AG08395 (cell line): Measurements from ENCODE around the gene GRIK2.

Experiments
- DNase-seq: peaks from one replicate; pipeline ENCODE4 v3.0.0; 2012; ENCODE audit warnings: mixed read lengths, low spot score

Gene GRIK2

DNA sequence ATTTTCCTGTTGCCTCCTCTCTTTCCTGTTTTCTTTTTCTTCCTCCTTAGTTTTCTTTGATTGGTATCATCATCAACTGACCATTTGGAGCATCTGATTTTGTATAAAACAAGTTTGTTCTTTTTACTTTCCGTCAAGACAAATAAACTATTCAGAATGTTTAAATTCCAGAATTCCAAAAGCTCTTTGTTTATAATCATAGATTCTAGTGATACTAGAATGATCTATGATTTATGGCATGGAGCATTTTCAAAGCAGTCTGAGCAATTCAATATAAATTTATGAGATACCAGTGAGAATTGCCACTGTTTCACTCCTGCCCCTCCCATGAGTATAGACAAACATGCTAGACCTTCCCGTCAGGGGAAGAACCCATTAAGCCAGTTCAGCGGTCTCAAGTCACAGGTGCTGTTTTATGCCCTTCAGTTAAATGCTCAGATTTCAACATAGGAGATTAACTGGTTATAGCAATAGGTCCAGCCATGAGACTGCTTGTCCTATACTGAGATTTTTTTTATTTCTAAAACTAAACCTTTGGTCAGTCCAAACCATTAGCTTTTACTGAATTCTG, 60.7 kb downstream of the GRIK2 start:
- DNase-seq: no peak

DNA sequence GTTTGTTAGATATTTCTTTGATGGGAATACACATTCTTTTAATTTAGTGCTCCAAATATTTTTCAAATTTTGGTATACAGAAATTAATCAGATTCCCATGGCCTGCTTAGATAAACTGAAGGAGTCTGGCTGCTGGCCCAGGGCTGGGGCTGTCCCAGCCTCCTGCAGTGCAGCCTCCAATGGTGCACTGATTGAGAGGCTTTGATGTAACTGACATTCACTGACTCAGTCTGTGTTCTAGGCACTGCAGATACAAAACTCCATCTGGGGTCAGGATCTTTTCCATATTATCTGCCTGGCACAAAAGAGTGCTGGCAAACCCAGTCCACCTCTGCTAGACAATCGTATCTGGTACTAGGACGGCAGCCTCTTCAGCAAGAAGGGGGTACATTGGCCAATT, 64.8 kb downstream of the GRIK2 start:
- no peak for DNase-seq

DNA sequence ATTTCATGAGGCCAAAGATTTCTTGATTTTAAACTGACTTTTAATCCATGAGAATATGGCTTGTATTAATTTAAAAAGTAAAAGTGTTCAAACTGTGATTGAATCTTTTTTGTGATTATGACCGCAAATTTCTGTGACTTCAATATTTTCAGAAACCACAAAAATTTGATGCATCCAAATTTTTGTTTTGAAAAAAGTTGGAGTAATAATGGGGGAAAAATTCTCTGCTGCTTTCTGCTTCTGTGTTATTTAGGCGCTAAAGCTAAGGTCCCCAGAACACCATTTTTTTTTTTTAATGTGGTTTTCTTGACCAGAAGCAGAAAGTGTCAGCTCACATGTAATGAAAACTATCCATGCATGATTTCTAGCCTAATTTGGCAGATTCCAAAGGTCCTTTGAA, 65.3 kb downstream of the GRIK2 start:
- DNase-seq: no peak

DNA sequence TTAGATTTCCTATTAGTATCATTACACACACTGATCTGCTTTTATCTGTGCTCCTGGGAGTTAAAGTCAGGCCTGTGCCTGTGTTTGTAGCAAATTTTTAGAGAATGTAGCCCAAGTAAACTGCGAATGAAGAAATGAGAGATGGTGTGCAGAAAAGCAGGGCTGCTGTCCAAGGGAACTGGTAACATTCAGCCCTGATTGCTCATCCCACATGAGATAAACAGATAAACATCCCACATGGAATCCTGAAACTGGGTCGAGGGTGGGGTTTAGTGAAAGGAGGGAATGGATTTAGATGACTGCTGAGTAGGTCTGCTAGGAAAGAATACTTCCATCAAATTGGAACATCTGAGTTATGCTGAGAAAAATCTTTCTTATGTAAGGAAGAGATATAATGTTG, 69.1 kb downstream of the GRIK2 start:
- peak; percentile 69 for DNase-seq

DNA sequence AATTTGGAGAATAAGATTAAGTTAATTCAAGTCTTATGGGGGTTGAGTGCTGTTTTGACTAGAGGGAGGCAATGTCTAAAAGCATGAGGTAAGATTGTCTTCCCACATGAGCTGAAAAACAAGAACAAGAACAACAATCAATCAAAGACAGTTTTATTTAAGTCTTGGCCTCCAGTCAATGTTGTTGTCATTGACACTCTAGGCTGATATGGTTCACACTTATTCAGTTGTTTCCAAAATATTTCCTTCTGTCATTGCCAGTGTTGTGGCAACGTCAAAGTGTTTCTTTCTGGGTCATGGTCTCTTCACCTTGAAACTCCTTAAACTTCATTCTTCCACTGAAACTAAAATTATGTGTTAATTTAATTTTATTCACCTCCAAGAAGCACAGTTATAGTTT, 72.4 kb downstream of the GRIK2 start:
- no peak for DNase-seq

DNA sequence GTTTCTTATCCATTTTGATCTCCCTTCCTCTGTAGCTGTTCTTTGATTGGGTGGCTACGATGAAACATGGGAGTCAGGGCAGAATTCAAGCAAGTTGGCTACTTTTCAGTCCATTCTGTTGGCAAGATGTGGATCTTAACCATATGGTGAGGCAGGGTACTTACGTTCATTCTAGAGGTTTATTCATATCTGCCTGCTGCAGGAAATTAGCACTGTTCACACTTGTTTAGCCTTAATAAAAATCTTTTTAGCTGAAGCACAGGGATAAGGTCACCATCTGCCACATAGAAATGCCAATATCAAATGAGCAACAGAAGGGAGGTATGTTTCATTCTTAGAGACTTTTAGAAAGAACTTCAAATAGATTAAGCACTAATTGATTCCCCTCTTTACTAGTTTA, 83.9 kb downstream of the GRIK2 start:
- DNase-seq: no peak

DNA sequence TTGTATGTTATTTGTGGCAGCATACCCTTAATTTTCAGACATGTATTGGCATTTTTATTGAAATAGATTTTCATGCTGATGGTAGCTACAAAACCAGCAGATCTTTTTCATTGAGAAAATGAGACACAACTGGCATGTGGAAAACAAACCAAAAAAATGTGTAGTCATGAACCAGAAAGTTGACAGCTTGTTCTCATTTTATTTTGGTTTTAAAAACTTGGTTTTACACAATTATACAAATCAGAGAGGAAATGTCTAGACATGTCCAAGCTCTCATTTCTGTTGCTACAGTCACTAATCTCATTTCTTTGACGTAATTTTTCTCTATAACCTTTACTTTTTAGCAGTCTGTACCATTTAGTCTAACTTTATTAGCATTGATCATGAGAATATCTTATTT, 85.4 kb downstream of the GRIK2 start:
- peak; percentile 3 for DNase-seq

DNA sequence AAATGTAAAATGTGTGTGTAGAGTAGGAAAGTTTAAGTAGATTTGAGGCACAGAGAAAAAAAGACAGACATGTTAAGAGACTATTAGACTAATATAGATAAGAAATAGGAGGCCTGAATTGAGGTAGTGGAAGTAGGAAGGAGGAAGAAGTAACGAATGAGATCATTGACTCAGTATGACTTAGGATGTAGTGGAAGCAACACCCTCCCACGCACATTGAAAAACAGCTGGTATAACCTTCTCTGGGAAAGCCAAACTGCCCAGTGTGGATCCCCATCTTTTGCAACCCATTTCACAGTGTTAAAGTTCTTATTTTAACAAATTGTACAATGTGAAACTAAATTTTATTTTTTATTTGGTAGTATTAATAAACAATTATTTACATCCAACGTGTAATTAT, 89.1 kb downstream of the GRIK2 start:
- no peak for DNase-seq

DNA sequence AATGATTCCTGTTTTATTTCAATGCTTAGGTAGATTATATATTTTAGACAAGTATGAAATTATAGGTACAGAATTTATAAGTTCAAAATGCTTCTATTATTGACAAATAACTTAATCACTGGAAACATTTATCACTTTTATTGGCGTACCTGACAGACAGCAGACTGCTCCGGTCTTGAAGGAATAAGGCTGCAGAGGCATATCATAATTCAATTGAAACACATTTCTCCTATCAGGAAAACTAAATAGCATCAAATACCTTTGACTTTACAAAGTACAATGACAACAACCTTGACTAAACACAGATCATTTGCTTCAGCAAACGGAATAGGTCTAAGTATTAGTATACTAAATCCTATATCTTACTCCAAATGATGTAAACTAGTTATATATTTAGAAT, 91.3 kb downstream of the GRIK2 start:
- DNase-seq: no peak

DNA sequence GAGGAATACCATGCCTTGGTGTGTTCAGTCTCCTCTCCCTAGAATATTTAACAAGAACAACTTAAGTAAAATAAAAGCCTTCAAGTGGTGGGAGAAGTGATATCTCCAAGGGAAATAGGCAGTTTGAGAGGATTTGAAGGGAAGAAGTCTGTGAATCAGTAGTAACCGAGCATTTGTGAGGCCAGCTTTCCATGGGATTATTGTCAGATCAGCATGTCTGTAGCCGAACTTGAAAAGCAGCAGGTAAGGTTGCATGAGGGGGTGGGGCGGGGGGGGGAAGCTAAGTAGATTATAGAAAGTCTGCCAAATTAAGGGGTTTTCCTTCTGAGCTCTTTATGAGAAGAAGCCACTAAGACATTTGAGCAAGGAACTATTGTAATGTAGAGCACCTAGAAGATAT, 92.6 kb downstream of the GRIK2 start:
- no peak for DNase-seq

DNA sequence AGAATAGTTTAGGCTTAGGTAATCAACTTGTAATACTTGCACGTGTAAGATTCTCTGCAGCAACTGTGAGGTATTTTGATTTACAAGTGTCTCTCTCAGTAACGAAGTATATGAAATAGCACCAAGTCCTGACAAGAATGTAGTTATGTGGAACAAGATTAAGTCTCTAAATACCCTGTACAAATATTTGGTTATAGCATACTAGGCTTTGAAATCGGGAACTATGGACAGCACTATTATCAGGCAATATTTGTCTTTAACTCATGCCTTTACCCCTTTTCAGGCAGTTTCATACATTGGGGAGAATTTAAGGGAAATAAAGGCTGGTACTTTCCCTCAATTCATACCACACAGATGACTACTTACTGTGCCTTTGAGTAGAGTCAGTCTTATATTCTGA, 93.2 kb downstream of the GRIK2 start:
- no peak for DNase-seq

DNA sequence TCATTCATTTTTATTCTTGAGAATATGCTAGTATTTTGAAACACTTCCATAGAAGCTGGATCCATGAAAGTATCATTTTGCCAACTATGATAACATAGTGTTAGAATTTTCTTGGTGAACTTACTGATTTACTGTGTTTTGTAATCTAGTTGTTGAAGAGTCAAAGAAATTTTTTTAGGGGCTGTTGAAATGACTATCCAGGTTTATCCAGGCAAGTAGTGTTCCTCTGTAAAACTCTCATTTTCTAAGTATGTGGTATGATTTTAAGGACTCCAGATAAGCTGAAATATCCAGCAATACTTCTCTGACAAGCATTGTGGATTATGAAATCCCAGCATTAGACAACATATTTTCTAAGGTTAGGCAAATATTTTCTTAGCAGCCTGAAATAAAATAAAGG, 95.9 kb downstream of the GRIK2 start:
- DNase-seq: no peak

DNA sequence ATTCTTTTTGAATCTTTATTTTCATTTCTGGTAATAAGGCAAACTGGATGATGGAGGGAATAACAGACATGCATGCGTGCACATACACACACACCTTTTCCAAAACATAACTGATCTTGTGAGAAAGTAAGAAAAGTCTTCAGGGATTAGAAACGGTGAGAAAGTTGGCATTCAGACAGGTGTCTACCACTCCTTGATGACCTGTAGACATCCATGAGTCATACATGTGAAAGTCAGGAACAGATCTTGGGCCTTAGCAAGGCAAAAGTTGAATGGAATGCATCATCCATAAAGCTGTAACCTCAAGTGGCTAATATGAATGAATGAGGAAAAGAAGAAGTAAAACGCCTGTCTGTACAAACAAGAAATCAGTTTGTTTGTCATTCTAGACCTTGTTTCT, 97.3 kb downstream of the GRIK2 start:
- no peak for DNase-seq

DNA sequence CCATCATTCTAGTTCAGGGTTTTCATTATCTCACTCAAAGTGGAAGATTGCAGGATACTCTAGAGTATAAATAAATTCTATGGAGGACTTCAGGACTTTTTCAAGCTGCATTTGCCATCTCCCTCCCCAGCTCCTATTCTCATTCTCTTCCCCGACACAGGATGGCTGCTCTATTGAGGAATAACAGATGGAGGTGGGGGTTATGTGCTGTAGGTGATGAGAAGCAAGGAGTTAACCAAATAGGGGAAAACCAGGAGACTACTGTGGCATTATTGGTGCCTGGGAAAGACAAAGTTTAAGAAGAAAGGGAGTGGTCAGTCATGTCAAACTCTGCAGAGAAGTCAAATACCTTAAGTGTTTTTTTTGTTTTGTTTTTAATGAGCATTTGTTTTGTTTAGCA, 109.3 kb downstream of the GRIK2 start:
- DNase-seq: no peak

DNA sequence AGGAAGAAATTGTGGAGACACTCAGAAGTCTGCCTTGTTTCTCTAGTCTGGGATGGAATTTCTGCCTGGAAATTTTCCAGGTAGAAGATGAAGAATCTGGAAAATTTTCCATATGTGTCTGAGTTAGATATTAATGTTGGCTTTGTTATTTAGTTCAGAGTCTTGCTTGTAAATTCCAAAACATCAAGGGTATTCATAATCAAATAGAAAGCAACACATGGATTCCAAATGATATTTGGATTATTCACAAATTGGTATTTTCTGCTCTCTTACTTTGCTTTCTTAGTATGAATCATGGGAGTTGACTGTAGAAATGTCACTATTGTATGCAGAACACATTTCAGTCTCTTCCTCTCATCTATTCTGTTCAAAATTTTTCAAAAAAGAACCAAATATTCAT, 116.0 kb downstream of the GRIK2 start:
- DNase-seq: peak; percentile 24

DNA sequence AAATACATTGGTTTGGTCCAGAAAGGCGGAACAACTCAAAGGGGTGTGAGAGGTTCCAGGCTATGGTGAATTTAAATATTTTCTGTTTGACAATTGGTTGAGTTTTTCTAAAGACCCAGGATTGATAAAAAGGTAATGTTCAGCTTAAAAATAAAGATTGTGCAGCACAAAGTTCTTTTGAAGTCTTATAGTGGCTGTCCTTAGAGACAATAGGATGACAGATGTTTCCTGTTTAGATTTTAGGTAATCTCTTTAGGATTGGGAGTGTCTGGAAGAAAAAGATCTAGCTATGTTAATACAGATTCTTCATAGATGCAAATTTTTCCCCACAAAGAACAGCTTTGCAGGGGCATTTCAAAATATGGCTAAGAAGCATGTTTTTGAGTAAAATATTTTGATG, 119.7 kb downstream of the GRIK2 start:
- no peak for DNase-seq

DNA sequence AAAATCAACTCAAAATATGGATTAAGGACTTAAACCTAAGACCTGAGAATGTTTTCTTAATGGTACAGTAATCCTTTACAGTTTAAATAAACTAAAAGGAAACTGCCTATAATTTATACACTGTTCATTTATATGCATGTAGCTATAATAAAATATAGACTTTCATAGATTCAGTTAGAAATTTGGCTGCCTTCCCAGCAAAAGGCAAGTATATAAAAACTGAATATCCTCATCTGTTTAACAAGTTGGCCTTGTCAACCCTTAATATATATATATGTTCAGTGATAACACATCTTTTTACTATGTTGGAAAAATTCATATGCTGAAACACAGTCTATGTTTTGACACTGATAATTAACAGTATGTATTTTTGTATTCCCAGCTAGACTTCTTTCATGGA, 123.1 kb downstream of the GRIK2 start:
- no peak for DNase-seq

DNA sequence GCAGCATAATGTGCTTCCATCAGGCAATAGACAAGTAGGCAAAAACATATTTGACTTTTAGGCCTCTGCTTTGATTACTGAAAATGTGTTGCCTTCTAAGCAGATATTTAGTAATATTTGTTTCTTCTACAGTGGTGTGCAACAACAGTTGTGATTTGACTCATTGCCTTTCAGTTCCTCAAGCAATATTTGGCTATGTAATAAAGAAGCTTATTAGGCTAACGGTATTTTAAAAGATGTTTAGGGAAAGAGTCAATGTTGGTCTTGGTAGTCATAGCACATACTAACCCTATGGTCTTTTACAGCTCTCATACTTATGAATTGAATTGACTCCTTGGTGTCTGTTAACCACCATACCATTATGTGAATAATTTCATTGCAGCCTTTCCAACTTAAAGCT, 124.1 kb downstream of the GRIK2 start:
- no peak for DNase-seq

DNA sequence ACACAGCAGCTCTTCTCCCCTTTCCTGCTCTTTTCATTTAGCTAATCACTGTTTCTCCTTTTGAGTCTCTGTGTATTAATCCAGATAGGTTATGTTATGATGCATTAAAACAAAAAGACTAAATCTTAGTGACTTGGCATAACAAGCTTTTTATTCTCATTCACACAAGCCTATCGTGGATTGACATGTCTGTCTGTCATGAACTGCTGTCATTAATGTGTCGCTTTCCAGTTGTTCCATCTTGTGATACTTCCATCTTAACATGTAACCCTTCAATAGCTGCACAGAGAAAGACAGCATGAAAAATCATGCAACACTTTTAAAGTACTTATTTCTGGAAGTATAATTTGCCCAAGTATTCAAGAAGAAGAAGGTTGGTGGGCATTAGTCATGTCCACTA, 128.7 kb downstream of the GRIK2 start:
- no peak for DNase-seq

DNA sequence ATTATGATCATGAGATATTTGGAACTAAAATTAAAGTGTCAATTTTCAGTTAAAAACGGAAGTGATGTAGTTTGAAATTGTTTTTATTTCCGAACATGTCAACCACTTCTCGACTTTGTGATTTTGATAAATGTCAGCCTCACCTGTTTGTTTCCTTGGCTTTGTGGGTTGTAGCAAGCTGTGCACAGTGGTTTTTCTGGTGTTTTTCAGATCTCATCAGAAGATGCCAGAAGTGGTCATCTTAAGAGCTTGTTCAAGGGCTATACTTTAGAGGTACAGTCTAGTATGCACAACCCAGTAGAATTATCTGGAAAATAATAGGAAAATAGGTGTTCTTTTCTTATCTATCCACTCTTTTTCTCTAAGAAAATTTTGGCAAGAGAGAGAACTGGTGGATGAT, 134.0 kb downstream of the GRIK2 start:
- no peak for DNase-seq

DNA sequence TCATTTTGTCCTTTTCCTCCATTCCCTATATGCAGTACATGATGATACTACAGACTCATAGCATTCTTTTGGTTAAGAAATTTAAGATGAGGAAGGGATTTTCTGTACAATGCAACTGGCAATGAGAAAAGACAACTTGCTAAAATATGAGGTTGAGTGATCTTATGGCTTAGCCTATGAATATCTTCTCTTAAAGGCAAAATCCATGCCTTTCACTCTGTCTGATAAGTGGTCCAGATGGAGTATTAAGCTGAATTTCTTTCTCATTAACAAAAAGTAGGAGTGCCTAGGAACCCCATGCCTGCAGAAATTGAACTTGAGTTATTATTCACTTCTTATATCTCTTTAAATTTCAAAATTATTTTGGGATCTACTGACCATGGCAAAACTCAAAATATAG, 135.3 kb downstream of the GRIK2 start:
- DNase-seq: no peak

DNA sequence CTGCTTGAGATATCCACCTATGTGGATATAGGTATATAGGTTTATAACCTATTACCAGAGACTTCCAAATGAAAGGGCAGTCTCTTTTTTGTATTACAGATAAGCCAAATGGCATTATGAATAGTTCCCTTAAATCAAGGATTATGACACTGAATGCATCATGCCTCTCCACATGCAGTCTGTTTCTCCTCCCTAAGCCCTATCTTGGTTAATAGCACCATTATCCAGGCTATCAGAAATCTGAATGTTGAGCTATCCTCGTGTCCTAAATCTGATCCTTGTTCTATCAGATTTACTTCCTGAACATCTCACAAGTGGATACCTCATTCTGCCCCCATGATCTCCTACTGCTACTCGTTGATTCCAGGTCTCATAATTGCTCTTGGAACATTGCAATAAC, 138.0 kb downstream of the GRIK2 start:
- no peak for DNase-seq

DNA sequence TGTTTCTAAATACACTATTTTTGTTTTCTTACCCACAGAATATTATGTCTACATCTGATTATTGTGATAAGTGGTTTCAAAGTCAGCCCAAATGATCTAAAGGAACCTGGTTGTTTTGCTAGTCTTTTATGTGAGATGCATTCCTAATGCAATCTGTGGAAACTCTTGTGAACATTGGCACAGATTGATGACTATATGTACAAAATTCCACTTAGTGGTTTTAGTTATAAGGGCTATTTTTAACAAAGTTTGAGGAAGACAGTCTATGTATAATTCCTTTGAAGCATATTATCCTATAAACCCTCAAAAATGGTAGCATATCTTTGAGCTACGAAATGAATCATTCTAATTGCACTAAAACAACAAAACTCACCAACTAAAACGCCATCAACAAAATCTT, 140.9 kb downstream of the GRIK2 start:
- DNase-seq: peak; percentile 7

DNA sequence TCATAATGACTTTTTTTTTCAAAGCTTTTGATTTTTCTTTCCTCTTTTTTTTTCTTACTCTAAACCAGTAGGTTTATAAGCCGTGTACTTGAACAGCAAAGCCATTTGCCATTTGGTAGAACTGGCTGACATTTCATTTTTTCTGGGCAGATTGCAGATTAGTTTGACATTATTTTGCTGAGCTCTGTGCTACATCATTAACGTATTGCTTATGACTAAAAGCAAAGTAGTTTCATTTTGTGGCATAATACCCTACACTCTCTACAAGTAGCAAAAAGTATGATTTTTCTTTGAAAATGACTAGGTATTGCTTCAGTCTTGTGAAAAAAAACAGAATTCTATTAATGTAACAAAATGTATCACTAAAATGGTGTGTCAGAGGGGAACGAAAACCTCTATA, 141.3 kb downstream of the GRIK2 start:
- DNase-seq: no peak

DNA sequence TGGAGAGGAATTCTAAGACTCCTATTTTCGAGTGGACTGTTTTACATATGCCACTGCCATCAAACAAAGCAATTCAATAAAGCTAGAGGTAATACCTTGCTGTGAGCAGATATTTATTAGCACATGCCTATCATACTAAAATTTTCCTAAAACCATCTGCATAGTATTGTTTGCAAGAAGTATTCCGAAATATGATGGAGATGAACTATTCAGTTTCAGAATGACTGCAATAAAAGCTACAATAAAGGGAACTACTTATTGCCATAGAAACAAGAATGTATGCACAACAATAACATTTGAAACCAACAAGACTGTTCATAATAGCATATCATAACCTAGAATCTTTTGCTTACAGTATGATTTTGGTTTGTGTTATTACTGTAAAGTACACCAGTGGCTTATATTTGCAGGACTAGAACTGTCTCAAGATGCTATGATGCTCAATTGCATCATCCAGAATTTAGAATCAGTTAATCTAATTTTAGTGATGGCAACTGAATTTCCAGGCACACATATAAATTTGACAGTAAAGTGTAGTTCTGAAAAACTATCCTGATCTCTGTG, 144.3 kb downstream of the GRIK2 start:
- no peak for DNase-seq
